Right atrium auricular region (tissue), 2 donors: Measurements from ENCODE around the gene TMEM120B. TPM values are rescaled to one million over a fixed set of nuclear protein-coding genes. Genes with fewer than 3 reads are reported as not detected.

Source experiments
- DNase-seq: peaks from one replicate; pipeline ENCODE4 v3.0.0-alpha.2; 2019; ENCODE audit warnings: low spot score
- H3K27ac ChIP-seq, 2 donors: fragments of 200-600 bp; sonication (generic); 1 replicate in 1 of 2; 2 replicates in 1 of 2; pipeline ENCODE4 v1.5.1; 2016 to 2019
- H3K27me3 ChIP-seq, 2 donors: fragments of 200-600 bp; sonication (generic); one replicate each; pipeline versions ENCODE4 v1.5.1 to v1.6.0; 2017 to 2019
- H3K36me3 ChIP-seq: fragments of 200-600 bp; sonication (generic); one replicate; pipeline ENCODE4 v1.5.1; 2016
- H3K4me1 ChIP-seq, 2 donors: fragments of 200-600 bp; sonication (generic); one replicate each; pipeline versions ENCODE4 v1.5.1 to v1.6.0; 2017 to 2019
- H3K4me3 ChIP-seq, 2 donors: fragments of 200-600 bp; sonication (generic); 1 replicate in 1 of 2; 2 replicates in 1 of 2; pipeline ENCODE4 v1.5.1; 2017 to 2019; ENCODE audit warnings: mild to moderate bottlenecking in 1 of 2, moderate library complexity in 1 of 2
- H3K9me3 ChIP-seq, 2 donors: fragments of 200-600 bp; sonication (generic); one replicate each; pipeline ENCODE4 v1.5.1; 2019
- CTCF ChIP-seq, 2 donors: fragments of 200-600 bp; sonication (generic); IDR thresholded peaks; one replicate each; pipeline ENCODE4 v1.5.1; 2019; ENCODE audit warnings: antibody characterized with exemption in 2 of 2
- total RNA-seq, 2 donors: library from RNA; depleted of rRNA; stranded (reverse); fragments of >200 nt; gene quantifications; one replicate each; pipeline ENCODE4 v1.1.0, GENCODE V29; 2016

Gene TMEM120B
- total RNA-seq, 2 donors from 2014 or later, result 3.3 to 4.7 TPM

- Histone ChIP-seq H3K4me1 (no peaks in the 10 kb centered on the region), H3K36me3 (peaks cover 95% of the 10 kb centered on the region), H3K27ac (no peak overlapping the region), H3K9me3 (no peaks in the 10 kb centered on the region), H3K4me3 (no peak overlapping the region), H3K27me3 (no peaks in the 10 kb centered on the region)
- DNase-seq, result no peak
- no peak for TF ChIP-seq CTCF (IDR thresholded peaks at IDR 0.05)
Observed at GRCh38 chr12:121819212-121819949, 106.8 kb downstream of the TMEM120B start.

- no peak for DNase-seq
- no peak for TF ChIP-seq CTCF (IDR thresholded peaks at IDR 0.05)
- H3K4me1 ChIP-seq, result no peaks in the 10 kb centered on the region
- no peak overlapping the region for H3K4me3 ChIP-seq
- no peaks in the 10 kb centered on the region for H3K27me3 ChIP-seq
- H3K36me3 ChIP-seq, result peaks cover 90% of the 10 kb centered on the region
- no peaks in the 10 kb centered on the region for H3K9me3 ChIP-seq
- no peak overlapping the region for H3K27ac ChIP-seq
Observed at GRCh38 chr12:121820056-121820455, 107.5 kb downstream of the TMEM120B start.

DNA sequence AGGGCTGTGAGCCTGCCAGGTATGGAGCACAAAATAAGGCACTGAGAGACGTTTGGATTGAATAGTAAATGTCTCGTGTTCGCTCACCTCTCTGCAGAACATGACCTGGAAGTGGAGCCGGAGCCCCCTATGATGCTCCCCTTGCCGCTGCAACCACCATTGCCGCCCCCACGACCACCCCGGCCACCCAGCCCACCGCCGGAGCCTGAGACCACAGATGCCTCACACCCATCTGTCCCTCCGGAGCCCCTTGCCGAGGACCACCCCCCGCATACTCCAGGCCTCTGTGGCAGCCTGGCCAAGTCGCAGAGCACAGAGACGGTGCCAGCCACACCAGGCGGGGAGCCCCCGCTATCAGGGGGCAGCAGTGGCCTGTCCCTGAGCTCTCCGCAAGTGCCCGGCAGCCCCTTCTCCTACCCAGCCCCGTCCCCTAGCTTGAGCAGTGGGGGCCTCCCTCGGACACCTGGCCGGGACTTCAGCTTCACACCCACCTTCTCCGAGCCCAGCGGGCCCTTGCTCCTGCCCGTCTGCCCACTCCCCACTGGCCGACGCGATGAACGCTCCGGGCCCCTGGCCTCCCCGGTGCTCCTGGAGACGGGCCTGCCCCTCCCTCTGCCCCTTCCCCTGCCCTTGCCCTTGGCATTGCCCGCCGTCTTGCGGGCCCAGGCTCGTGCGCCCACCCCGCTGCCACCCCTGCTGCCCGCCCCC is 110.0 kb downstream of the TMEM120B start:
- Histone ChIP-seq H3K9me3 (no peaks in the 10 kb centered on the region), H3K27ac (no peak overlapping the region), H3K4me3 (no peak overlapping the region), H3K27me3 (no peaks in the 10 kb centered on the region), H3K4me1 (no peaks in the 10 kb centered on the region), H3K36me3 (peaks cover 79% of the 10 kb centered on the region)
- DNase-seq, result no peak
- TF ChIP-seq CTCF (IDR thresholded peaks at IDR 0.05), result no peak

GRCh38 chr12:121823101-121823726 is 110.7 kb downstream of the TMEM120B start:
- no peak for TF ChIP-seq CTCF (IDR thresholded peaks at IDR 0.05)
- H3K27ac ChIP-seq, result no peak overlapping the region
- no peak for DNase-seq
- H3K27me3 ChIP-seq, result no peaks in the 10 kb centered on the region
- H3K4me1 ChIP-seq, result no peaks in the 10 kb centered on the region
- no peaks in the 10 kb centered on the region for H3K9me3 ChIP-seq
- peaks cover 79% of the 10 kb centered on the region for H3K36me3 ChIP-seq
- H3K4me3 ChIP-seq, result no peak overlapping the region

- Histone ChIP-seq H3K27me3 (no peaks in the 10 kb centered on the region), H3K9me3 (no peaks in the 10 kb centered on the region), H3K4me1 (no peaks in the 10 kb centered on the region), H3K36me3 (peaks cover 79% of the 10 kb centered on the region), H3K4me3 (no peak overlapping the region), H3K27ac (no peak overlapping the region)
- no peak for DNase-seq
- TF ChIP-seq CTCF (IDR thresholded peaks at IDR 0.05), result no peak
Observed at GRCh38 chr12:121823727-121824115, 111.2 kb downstream of the TMEM120B start.
